GM21619 (cell line): ENCODE measurements around the gene STKLD1.

Source experiments
- ATAC-seq: cut with Tn5 transposase; IDR thresholded peaks from one replicate; pipeline ENCODE4 v1.9.1; 2021; ENCODE audit not compliant: unreplicated experiment

The STKLD1 gene

GRCh38 chr9:133405508-133406438, 29.6 kb downstream of the STKLD1 start:
- ATAC-seq: no peak

GRCh38 chr9:133406480-133407307, 30.5 kb downstream of the STKLD1 start:
- ATAC-seq: peak; percentile 65

- no peak for ATAC-seq
Measured at GRCh38 chr9:133408042-133408441, 31.9 kb downstream of the STKLD1 start.

- ATAC-seq: no peak
Measured at GRCh38 chr9:133415170-133415569, 39.0 kb downstream of the STKLD1 start.

GRCh38 chr9:133417541-133418461, 41.6 kb downstream of the STKLD1 start, which contains the start of gene REXO4:
Gene REXO4, minus strand, starts transcription at chr9:133418010. Its CDS starts 166 bp downstream, at chr9:133417844.
- ATAC-seq: peak; percentile 69

- ATAC-seq: no peak
Measured at GRCh38 chr9:133419005-133419404, 42.8 kb downstream of the STKLD1 start.

- ATAC-seq: no peak
Measured at GRCh38 chr9:133420392-133420827, 44.2 kb downstream of the STKLD1 start.

- ATAC-seq: no peak
Measured at GRCh38 chr9:133421615-133422542, 45.7 kb downstream of the STKLD1 start, which contains the start of gene ADAMTS13. Gene ADAMTS13, plus strand, starts transcription at chr9:133422367. Its CDS starts 77 bp downstream, at chr9:133422444.

GRCh38 chr9:133423216-133423615, 47.0 kb downstream of the STKLD1 start:
- ATAC-seq: no peak

GRCh38 chr9:133424187-133424586, 48.0 kb downstream of the STKLD1 start:
- ATAC-seq: no peak

GRCh38 chr9:133425049-133425632, 49.0 kb downstream of the STKLD1 start:
- ATAC-seq: no peak

- ATAC-seq: no peak
Measured at GRCh38 chr9:133426011-133426410, 49.8 kb downstream of the STKLD1 start.

GRCh38 chr9:133427658-133428348, 51.6 kb downstream of the STKLD1 start:
- no peak for ATAC-seq

GRCh38 chr9:133428617-133429101, 52.5 kb downstream of the STKLD1 start:
- ATAC-seq: no peak

- no peak for ATAC-seq
Measured at GRCh38 chr9:133429214-133429613, 53.0 kb downstream of the STKLD1 start.

GRCh38 chr9:133429641-133430161, 53.5 kb downstream of the STKLD1 start:
- no peak for ATAC-seq

GRCh38 chr9:133430244-133430643, 54.1 kb downstream of the STKLD1 start:
- ATAC-seq: no peak

- ATAC-seq: no peak
Measured at GRCh38 chr9:133433351-133433843, 57.2 kb downstream of the STKLD1 start.
